ENCODE data around the gene ZBTB7C.

The ZBTB7C gene

GRCh38 chr18:48387300-48387699 is 21.9 kb downstream of the ZBTB7C start:
- DNase-seq: no peak

- DNase-seq: no peak
These were observed 23.6 kb downstream of the ZBTB7C start for GRCh38 chr18:48385596-48385995.

- no peak for DNase-seq
These were observed 32.2 kb downstream of the ZBTB7C start for GRCh38 chr18:48376934-48377333.

- DNase-seq: no peak
These were observed 32.8 kb downstream of the ZBTB7C start for GRCh38 chr18:48376406-48376805.

- no peak for DNase-seq
These were observed 33.9 kb downstream of the ZBTB7C start for GRCh38 chr18:48375150-48375800.

- no peak for DNase-seq
These were observed 34.6 kb downstream of the ZBTB7C start for GRCh38 chr18:48374423-48375149.

GRCh38 chr18:48371854-48372602 is 37.2 kb downstream of the ZBTB7C start:
- no peak for DNase-seq

- DNase-seq: no peak
These were observed 41.6 kb downstream of the ZBTB7C start for GRCh38 chr18:48367557-48367956.

- no peak for DNase-seq
These were observed 43.2 kb downstream of the ZBTB7C start for GRCh38 chr18:48365965-48366364.

- no peak for DNase-seq
These were observed 45.0 kb downstream of the ZBTB7C start for GRCh38 chr18:48364146-48364545.

GRCh38 chr18:48363175-48363574 is 46.0 kb downstream of the ZBTB7C start:
- no peak for DNase-seq

GRCh38 chr18:48361801-48362200 is 47.4 kb downstream of the ZBTB7C start:
- DNase-seq: no peak

- no peak for DNase-seq
These were observed 48.7 kb downstream of the ZBTB7C start for GRCh38 chr18:48360376-48361021.

GRCh38 chr18:48359626-48360025 is 49.6 kb downstream of the ZBTB7C start:
- no peak for DNase-seq

GRCh38 chr18:48358868-48359267 is 50.3 kb downstream of the ZBTB7C start:
- no peak for DNase-seq

GRCh38 chr18:48356909-48357631 is 52.1 kb downstream of the ZBTB7C start:
- no peak for DNase-seq

- DNase-seq: no peak
These were observed 52.9 kb downstream of the ZBTB7C start for GRCh38 chr18:48356151-48356745.

- no peak for DNase-seq
These were observed 53.7 kb downstream of the ZBTB7C start for GRCh38 chr18:48355276-48356115.

- DNase-seq: no peak
These were observed 54.4 kb downstream of the ZBTB7C start for GRCh38 chr18:48354746-48355260.

- no peak for DNase-seq
These were observed 57.0 kb downstream of the ZBTB7C start for GRCh38 chr18:48352051-48352755.

All from activated CD4-positive, alpha-beta T cell treated with anti-CD3 and anti-CD28 coated beads for 48 hours (primary cell).